ENCODE measurements around the gene SNRNP200.
A peak's percentile ranks its signal among the peaks of the same experiment; 100 is the strongest.

SNRNP200 gene

GRCh38 chr2:96248624-96249023, 56.7 kb downstream of the SNRNP200 start:
- no peak for DNase-seq

GRCh38 chr2:96247896-96248295, 57.5 kb downstream of the SNRNP200 start:
- DNase-seq, result no peak

DNA sequence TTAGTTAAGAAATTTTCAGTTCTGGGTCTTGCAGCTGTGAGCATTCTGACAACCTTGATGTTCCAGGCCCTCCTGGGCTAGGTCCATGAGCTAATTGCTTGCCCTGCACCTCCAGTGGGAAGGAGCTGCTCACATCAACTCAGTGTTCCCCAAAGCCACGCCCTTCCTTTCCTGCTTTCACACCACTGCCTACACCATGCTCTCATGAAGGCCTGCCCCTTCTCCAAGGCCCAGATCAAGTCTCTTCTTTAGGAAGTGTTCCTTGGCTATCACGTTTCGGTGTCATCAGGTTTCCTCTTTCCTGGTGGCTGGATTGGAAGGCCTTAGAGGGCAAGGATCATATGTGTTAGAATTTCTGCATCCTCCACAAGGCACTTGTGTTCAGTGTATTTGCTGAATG, 58.3 kb downstream of the SNRNP200 start:
- no peak for DNase-seq

- peak; percentile 61 for DNase-seq
These were observed 59.5 kb downstream of the SNRNP200 start for GRCh38 chr2:96245609-96246390.

GRCh38 chr2:96243843-96244242, 61.5 kb downstream of the SNRNP200 start:
- no peak for DNase-seq

DNA sequence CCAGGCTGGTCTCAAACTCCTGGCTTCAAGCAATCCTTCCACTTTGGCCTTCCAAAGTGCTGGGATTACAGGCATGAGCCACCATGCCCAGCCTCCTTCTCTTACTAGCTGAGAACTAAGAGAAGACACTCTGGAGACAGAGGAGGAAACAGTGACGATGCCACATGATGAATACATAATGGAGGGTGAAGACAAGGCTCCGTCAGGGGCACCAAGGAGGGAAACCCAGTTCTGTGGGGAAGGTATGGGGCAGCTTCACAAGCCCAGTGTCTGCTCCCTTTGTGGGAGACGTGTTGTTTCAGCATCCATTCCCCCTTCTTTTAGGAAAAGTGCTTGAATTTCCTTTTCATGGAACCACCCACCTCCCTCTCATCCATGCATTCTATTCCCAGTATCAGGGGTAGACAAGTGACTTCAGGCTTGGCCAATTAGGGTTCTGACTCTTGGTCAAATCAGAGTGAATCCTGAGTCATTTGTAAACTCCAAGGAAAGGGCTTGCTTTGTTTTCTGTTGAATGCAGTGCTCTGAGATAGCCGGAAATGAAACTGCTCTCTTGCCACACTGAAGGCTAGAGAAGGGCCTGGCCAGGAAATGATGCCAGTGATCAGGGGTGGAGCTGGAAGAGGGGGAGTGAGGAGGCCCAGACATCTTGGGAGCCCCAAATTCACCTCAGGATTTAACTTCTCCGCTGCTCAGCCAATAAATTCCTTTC, 63.3 kb downstream of the SNRNP200 start:
- peak; percentile 87 for DNase-seq

DNA sequence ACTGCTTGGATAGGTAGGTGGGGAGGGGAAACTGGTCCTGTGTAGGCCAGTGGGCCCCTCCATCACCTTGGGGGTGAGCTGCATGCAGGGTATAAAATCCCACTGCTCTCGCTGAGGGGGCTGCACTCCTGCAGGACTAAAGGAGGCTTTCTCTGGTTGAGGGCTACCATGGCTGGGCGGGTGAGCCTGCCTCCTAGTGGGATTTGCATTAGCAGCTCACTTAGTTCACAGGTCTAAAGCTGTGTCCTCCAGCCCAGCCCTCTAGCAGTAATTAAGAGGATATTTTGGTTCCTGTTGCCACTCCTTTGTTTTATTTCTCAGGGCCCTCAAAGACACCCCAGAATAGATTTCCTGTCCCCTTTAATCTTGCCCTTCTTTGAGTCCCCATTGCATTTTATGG, 64.1 kb downstream of the SNRNP200 start:
- DNase-seq, result no peak

DNA sequence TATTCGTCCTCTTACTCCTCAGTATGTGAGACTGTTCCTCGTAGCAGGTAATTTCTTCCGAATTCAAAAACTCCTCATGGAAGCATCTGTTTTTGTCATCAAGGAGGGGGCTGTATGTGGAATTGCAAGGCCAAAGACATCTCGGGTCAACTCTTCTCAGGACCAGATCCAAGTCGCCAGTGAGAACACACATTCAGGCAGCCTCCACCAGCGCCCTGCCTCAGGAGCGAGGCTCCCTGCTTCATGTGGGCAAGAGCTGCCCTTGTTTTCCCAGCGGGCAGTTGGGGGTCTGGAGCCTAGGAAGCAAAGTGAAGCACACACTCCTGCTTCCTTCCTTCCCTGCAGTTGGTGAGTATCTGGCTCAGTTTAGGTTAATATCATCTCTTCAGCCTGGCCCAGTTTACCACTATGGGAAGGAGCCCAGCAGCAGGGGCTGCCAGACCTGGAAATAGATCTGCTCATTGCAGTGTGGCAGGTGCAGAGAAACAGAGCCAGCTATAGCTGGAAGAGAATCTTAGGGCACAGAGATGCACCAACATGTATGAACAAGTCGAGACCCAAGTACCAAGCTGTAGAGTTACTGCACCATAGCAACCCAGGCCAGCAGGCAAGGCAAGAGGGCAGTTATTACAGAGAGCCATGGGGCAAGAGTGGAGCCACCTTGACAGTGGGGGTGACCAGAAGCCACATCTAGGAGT, 64.9 kb downstream of the SNRNP200 start:
- DNase-seq, result no peak

- DNase-seq, result no peak
These were observed 65.5 kb downstream of the SNRNP200 start for GRCh38 chr2:96239745-96240264.

GRCh38 chr2:96239091-96239490, 66.3 kb downstream of the SNRNP200 start:
- DNase-seq, result no peak

DNA sequence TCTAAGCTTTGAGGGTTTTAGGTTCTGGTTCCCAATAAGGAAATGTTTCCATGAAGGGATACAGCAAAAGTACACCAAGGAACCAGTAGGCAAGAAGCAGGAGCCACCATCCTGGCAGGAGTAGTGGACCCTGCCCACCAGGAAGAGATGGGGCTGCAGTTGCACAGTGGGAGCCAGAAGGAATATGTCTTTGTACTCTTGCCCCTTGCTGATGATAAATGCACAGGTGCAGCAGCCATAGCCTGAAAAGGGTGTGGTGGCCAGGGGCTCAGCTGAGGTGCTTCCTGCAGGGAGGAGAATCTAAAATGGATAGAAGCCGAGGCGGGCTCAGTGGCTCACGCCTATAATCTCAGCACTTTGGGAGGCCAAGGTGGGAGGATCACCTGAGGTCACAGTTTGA, 67.1 kb downstream of the SNRNP200 start:
- DNase-seq, result no peak

DNA sequence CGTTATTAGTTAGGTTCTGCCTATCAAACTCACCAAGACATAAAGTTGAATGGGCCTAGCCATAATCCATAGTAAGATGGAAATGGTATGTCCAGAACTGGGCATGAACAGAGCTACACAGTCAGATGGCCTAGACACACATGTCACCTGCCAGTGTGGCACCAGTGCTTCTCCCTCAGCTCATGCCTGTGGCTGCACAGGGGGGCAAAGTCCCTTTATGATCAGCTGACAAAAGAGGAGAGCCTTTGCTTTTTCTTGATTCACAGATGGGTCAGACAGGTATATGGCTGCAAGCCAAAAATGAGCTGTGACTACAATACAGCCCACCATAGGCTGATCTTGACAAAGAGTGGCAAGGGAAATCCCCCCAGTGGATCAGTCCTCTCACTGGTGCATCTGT, 68.5 kb downstream of the SNRNP200 start:
- no peak for DNase-seq

- no peak for DNase-seq
These were observed 71.4 kb downstream of the SNRNP200 start for GRCh38 chr2:96233880-96234316.

- DNase-seq, result peak; percentile 46
These were observed 71.9 kb downstream of the SNRNP200 start for GRCh38 chr2:96233436-96233835.

- no peak for DNase-seq
These were observed 74.0 kb downstream of the SNRNP200 start for GRCh38 chr2:96231316-96231715.

GRCh38 chr2:96225016-96225533, 80.3 kb downstream of the SNRNP200 start:
- peak; percentile 74 for DNase-seq
